K562 treated with DMSO at 1 percent for 4 hours (cell line): ENCODE results near the gene CENPO. TPM values are rescaled to one million over a fixed set of nuclear protein-coding genes. Genes with fewer than 3 reads are reported as not detected.

Source experiments
- total RNA-seq: library from RNA; unstranded; fragments of 300-600 nt; gene quantifications from 2 replicates; pipeline ENCODE4 v1.2.3, GENCODE V29; 2022; ENCODE audit not compliant: insufficient read depth

The CENPO gene
- 16.6 and 16.7 TPM in 2 replicates for total RNA-seq

GRCh38 chr2:24792874-24793760, at the start of gene CENPO, which contains the start of gene PTRHD1:
TSS of gene CENPO (plus strand) at chr2:24793425. CDS start at chr2:24793920, 495 bp downstream.
TSS of gene PTRHD1 (minus strand) at chr2:24793391. CDS start at chr2:24793377, 14 bp downstream.

Other genes starting within 250 kb of the CENPO start
- 40.6 and 56.2 TPM in 2 replicates for gene PTRHD1, start within 50 bp of the CENPO start, total RNA-seq
- gene ADCY3, start 126.8 kb downstream of the CENPO start, total RNA-seq, result 15.7 and 24.0 TPM in 2 replicates
- gene DNAJC27, start 178.5 kb downstream of the CENPO start, total RNA-seq, result 0.55 and 1.7 TPM in 2 replicates
- gene EFR3B, start 248.7 kb downstream of the CENPO start, total RNA-seq, result not detected in 2 replicates